Kidney epithelial cell (primary cell): ENCODE results near the gene RBMS1. TPM values are rescaled to one million over a fixed set of nuclear protein-coding genes. Genes with fewer than 3 reads are reported as not detected.
A peak's percentile ranks its signal among the peaks of the same experiment; 100 is the strongest.

Experiments
- DNase-seq: peaks from one replicate; pipeline ENCODE4 v3.0.0-alpha.2; 2010; ENCODE audit warnings: low read depth
- H3K27me3 ChIP-seq: 2 replicates; pipeline ENCODE4 v1.6.0; 2011; ENCODE audit warnings: low read length; ENCODE audit not compliant: control insufficient read depth, insufficient read depth
- H3K36me3 ChIP-seq: 2 replicates; pipeline ENCODE4 v1.5.1; 2011; ENCODE audit warnings: low read length; ENCODE audit not compliant: control insufficient read depth, insufficient read depth
- H3K4me3 ChIP-seq: 2 replicates; pipeline ENCODE4 v1.5.1; 2011; ENCODE audit warnings: low read depth, mild to moderate bottlenecking, control low read depth, low read length
- total RNA-seq: library from RNA; depleted of rRNA; stranded (reverse); fragments of >200 nt; gene quantifications from 2 replicates; pipeline ENCODE4 v1.2.3, GENCODE V29; 2015
- TF ChIP-seq, protein P1 (sequence below): IDR thresholded peaks from 2 replicates; pipeline ENCODE4 v1.5.1; 2011; ENCODE audit warnings: mild to moderate bottlenecking, moderate library complexity, low read length, control low read depth, inconsistent platforms; ENCODE audit not compliant: insufficient read depth, poor library complexity, severe bottlenecking

Gene RBMS1
- total RNA-seq, 1 donor from 2014 or later: 52.5 TPM

DNA sequence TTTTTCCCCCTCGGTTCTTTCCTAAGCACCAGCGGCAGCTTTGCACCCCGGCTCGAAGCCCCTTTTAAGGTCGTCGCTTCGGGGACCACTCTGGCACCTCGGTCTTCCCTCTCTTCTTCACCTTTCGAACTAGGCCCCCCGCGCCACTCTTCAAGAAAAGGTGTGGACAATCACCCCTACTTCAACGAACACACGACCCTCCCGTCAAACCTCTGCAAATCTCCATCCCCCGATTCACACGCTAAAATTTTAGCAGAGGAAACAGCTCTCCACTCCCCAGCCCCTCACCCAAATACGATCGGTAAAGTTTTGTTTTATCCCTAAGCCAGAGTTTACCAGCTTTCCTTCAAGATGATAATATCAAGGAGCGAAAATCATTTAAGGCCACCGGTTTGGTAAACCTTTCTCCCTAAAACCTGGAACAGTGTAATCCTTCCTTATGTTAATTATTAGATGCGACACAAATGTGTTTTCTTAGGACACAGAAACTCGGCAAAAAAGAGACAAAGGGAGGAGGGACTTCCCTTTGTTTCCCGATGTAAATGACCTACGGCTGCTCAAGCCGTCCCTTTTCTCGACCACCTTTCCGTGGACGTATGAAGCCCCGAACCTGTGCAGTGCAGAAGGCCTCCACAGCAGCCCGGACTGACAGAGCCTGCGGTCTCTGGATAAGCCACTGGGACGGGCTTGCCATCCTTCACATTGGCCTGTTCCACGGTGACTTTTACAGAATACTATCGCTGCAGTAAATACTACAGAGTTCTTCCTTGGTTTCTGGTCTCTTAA lies 85.2 kb downstream of the RBMS1 start:
- TF ChIP-seq, protein P1, sequence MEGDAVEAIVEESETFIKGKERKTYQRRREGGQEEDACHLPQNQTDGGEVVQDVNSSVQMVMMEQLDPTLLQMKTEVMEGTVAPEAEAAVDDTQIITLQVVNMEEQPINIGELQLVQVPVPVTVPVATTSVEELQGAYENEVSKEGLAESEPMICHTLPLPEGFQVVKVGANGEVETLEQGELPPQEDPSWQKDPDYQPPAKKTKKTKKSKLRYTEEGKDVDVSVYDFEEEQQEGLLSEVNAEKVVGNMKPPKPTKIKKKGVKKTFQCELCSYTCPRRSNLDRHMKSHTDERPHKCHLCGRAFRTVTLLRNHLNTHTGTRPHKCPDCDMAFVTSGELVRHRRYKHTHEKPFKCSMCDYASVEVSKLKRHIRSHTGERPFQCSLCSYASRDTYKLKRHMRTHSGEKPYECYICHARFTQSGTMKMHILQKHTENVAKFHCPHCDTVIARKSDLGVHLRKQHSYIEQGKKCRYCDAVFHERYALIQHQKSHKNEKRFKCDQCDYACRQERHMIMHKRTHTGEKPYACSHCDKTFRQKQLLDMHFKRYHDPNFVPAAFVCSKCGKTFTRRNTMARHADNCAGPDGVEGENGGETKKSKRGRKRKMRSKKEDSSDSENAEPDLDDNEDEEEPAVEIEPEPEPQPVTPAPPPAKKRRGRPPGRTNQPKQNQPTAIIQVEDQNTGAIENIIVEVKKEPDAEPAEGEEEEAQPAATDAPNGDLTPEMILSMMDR: no peak
- no peaks in the 10 kb centered on the region for H3K27me3 ChIP-seq
- H3K36me3 ChIP-seq: no peaks in the 10 kb centered on the region
- H3K4me3 ChIP-seq: peak overlapping the region; percentile 55
- no peak for DNase-seq

DNA sequence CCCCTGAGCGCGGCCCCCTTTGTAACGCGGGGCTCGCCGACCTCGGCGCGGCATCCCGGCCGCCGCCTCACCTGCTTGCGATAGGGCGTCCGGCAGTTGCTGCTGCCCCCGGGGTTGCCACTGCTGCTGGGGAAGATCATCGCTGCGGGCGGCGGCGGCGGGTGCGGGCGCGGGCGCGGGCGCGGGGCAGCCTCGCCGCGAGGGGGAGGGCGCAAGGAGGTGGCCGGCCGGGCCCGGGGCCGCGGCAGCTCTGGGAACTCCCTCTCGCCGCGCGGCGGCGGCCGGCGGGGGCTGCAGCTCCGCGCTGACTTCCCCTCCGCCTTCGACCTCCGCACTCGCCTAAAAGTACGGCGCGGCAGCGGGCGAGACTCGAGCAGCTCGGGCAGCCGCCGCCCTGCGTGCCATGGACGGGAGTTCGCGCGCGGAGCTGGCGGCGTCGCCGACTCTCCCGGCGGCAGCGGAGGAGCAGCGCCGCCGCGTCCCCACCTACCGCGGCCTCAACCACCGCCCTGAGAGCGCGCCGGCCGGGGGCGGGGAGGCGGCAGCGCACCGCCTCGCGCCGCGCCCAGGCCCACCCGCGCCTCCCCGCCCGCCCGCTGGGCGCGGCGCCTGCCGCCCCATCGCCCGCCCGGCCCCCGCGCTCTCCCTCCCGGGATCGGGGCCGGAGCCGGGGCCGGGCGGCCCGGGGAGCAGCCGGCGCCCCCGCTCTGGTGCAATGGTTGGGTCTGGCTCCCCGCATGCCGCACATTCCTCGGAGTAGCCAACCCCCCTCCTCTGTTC lies 86.0 kb downstream of the RBMS1 start:
- H3K36me3 ChIP-seq: no peaks in the 10 kb centered on the region
- TF ChIP-seq, protein P1: no peak
- DNase-seq: no peak
- no peaks in the 10 kb centered on the region for H3K27me3 ChIP-seq
- H3K4me3 ChIP-seq: peak overlapping the region; percentile 55

DNA sequence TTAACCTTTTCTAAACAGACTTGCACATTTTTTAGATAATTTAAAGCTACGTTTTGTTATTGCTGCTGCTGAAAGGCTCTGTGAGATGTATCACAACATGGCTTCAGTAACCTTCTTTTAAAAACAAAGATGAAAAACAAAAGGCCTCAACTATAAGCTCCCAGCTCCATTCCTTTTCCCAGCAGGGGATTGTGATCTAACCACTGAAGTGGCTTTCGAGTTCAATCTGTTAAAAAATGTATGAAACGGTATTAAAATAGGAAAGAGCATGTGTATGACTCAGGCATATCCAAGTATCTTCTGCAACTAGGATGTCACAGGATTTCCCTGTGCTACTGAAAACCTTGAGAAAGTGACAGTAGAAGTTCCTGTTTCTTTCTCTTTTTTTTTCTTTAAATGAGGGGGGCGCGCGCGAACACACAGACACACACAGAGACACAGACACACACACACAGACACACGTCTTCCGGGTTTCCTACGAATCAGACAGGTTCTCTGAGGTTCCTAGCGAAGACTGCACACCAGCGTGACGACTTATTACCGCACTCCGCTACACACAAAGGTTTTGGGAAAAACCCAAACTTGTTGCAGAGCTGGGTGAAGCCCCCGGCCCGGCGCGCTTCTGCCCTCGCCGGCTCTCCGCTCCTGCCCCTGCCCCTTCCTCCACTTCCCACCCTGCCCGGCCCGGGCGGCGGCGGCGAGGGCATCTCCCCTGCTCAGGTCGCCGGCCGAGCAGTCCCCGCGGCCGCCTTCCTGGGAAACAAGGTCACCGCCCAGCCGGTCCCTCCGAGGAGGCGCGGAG lies 86.8 kb downstream of the RBMS1 start:
- Histone ChIP-seq H3K4me3 (peak overlapping the region; percentile 55), H3K36me3 (no peaks in the 10 kb centered on the region), H3K27me3 (no peaks in the 10 kb centered on the region)
- peak; percentile 53 for DNase-seq
- TF ChIP-seq, protein P1: no peak

DNA sequence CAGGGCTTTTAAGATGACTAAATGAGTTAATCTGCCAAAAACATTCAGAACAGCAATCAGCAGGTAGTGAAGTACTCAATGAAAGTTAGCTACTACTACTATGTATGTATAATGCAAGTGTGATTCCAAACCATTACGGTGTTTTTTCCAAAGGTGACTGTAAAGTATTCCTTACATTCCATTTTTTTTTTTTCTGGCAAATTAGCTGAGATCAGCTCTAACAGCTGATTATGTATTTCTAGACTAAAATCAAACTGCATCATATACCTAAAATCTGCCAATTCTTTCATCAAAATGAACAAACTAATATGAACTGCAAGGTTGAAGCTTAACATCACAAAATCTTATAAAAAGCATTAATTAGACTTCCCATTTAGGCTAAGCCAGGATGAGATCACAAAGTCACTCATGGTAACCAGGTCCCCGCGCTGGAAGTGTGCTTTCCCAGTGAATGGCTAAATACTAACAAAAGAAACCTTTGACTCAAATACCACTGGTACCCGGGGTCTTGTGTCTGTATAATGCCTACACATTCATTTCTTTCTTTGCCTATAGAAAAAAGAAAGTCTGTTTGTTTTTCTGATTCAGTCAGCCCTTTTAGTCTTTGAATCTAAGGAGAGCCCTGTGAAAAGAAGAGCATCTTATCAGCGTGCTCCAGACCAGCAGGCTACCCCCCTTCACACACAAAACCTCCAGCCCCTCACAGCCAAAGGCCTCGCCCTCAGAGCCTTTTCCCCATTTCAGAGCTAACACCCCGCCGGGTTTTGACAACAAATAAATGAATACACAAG lies 88.3 kb downstream of the RBMS1 start:
- H3K4me3 ChIP-seq: peak overlapping the region; percentile 55
- no peaks in the 10 kb centered on the region for H3K27me3 ChIP-seq
- TF ChIP-seq, protein P1: no peak
- H3K36me3 ChIP-seq: no peaks in the 10 kb centered on the region
- no peak for DNase-seq
